ENCODE data around the gene DTNA. TPM values are rescaled to one million over a fixed set of nuclear protein-coding genes. Genes with fewer than 3 reads are reported as not detected.
"Not testable (repeated sequence)": the region's sequence is repeated elsewhere in the genome, so short reads cannot be mapped to it uniquely, and the experiment has no call there.

The DTNA gene
- total RNA-seq, 1 experiment from 2014 or later: 7.8 TPM

DNA sequence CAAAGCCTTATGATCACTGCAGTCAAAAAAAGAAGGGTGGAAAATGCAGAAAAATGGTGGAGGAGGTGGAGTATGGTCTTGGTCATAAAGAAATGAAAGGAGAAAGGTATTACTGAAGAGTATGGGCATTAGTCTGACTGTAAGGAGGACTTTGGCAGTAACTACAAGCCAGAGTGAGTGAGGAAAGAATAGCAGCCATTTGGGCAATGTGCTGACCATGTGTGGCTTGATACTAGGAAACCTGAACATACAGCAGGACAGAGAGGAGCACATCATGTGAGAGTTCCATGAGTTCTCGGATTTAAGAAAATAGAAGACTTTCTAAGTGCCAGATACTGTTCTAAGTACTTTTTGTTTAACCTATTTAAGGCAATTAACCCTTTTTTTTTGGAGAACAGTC lies 8.5 kb downstream of the DTNA start:
- H3K4me3 ChIP-seq (ENCODE audit: low read length): no peak overlapping the region
- ChIA-PET POLR2A (ENCODE audit: unreplicated experiment) (no interaction called here), CTCF (no interaction called here)
- no peaks in the 10 kb centered on the region for H4K20me1 ChIP-seq (ENCODE audit: low read length)
- H3K9me3 ChIP-seq (ENCODE audit: low read length): no peaks in the 10 kb centered on the region
- no peak overlapping the region for H3K9ac ChIP-seq (ENCODE audit: low read length)
- no peaks in the 10 kb centered on the region for H3F3A ChIP-seq (ENCODE audit: low read length, unreplicated experiment)
- no TSS peak for BruUV-seq (replicated peaks)
- ATAC-seq (no peak), DNase-seq (no peak)
- H3K27me3 ChIP-seq (ENCODE audit: low read length): no peaks in the 10 kb centered on the region
- intact Hi-C loops (cut with micrococcal nuclease): no loop called here
- TF ChIP-seq EZH2 (IDR thresholded peaks at IDR 0.05; ENCODE audit: low read length, unreplicated experiment) (no peak), EZH2phosphoT487 (IDR thresholded peaks at IDR 0.05; ENCODE audit: borderline replicate concordance, low read length) (no peak)
- TF ChIP-seq, protein P1, sequence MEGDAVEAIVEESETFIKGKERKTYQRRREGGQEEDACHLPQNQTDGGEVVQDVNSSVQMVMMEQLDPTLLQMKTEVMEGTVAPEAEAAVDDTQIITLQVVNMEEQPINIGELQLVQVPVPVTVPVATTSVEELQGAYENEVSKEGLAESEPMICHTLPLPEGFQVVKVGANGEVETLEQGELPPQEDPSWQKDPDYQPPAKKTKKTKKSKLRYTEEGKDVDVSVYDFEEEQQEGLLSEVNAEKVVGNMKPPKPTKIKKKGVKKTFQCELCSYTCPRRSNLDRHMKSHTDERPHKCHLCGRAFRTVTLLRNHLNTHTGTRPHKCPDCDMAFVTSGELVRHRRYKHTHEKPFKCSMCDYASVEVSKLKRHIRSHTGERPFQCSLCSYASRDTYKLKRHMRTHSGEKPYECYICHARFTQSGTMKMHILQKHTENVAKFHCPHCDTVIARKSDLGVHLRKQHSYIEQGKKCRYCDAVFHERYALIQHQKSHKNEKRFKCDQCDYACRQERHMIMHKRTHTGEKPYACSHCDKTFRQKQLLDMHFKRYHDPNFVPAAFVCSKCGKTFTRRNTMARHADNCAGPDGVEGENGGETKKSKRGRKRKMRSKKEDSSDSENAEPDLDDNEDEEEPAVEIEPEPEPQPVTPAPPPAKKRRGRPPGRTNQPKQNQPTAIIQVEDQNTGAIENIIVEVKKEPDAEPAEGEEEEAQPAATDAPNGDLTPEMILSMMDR (conservative IDR thresholded peaks at IDR 0.05; ENCODE audit: low read depth, low read length): no peak
- H3K4me1 ChIP-seq (ENCODE audit: insufficient read depth, low read length): no peaks in the 10 kb centered on the region
- H2AFZ ChIP-seq (ENCODE audit: low read length): no peak overlapping the region
- H3K36me3 ChIP-seq (ENCODE audit: low read depth, low read length): no peaks in the 10 kb centered on the region
- no peaks in the 10 kb centered on the region for H3K9me2 ChIP-seq (replicated peaks; ENCODE audit: low read length)
- no peaks in the 10 kb centered on the region for H3K79me2 ChIP-seq (ENCODE audit: low read length)
- H3K4me2 ChIP-seq (ENCODE audit: low read length): no peak overlapping the region
- no peak overlapping the region for H3K27ac ChIP-seq (ENCODE audit: low read length)

- Histone ChIP-seq H3F3A (ENCODE audit: low read length, unreplicated experiment) (no peaks in the 10 kb centered on the region), H3K4me2 (ENCODE audit: low read length) (no peak overlapping the region), H2AFZ (ENCODE audit: low read length) (no peak overlapping the region), H3K27me3 (ENCODE audit: low read length) (no peaks in the 10 kb centered on the region), H3K9me3 (ENCODE audit: low read length) (no peaks in the 10 kb centered on the region), H3K27ac (ENCODE audit: low read length) (no peak overlapping the region), H3K9ac (ENCODE audit: low read length) (no peak overlapping the region), H3K4me3 (ENCODE audit: low read length) (no peak overlapping the region), H3K4me1 (ENCODE audit: insufficient read depth, low read length) (no peaks in the 10 kb centered on the region), H4K20me1 (ENCODE audit: low read length) (no peaks in the 10 kb centered on the region), H3K9me2 (replicated peaks; ENCODE audit: low read length) (no peaks in the 10 kb centered on the region), H3K79me2 (ENCODE audit: low read length) (no peaks in the 10 kb centered on the region), H3K36me3 (ENCODE audit: low read depth, low read length) (no peaks in the 10 kb centered on the region)
- TF ChIP-seq EZH2 (IDR thresholded peaks at IDR 0.05; ENCODE audit: low read length, unreplicated experiment) (no peak), EZH2phosphoT487 (IDR thresholded peaks at IDR 0.05; ENCODE audit: borderline replicate concordance, low read length) (no peak)
- TF ChIP-seq, protein P1 (conservative IDR thresholded peaks at IDR 0.05; ENCODE audit: low read depth, low read length): no peak
- no peak for ATAC-seq
- ChIA-PET POLR2A (ENCODE audit: unreplicated experiment) (no interaction called here), CTCF (no interaction called here)
- intact Hi-C loops (cut with micrococcal nuclease): loop anchor here (5.0 kb wide), 1 partner anchor 58 kb away; no protein-coding TSS in a partner anchor
- no peak for DNase-seq
- BruUV-seq (replicated peaks): no TSS peak
These were observed 10.1 kb downstream of the DTNA start for GRCh38 chr18:34720220-34720619.

- Histone ChIP-seq H3F3A (ENCODE audit: low read length, unreplicated experiment) (no peaks in the 10 kb centered on the region), H3K9me2 (replicated peaks; ENCODE audit: low read length) (no peaks in the 10 kb centered on the region), H3K4me1 (ENCODE audit: insufficient read depth, low read length) (no peaks in the 10 kb centered on the region), H3K9ac (ENCODE audit: low read length) (no peak overlapping the region), H3K9me3 (ENCODE audit: low read length) (no peaks in the 10 kb centered on the region), H4K20me1 (ENCODE audit: low read length) (no peaks in the 10 kb centered on the region), H3K27me3 (ENCODE audit: low read length) (no peaks in the 10 kb centered on the region), H3K4me2 (ENCODE audit: low read length) (no peak overlapping the region), H3K4me3 (ENCODE audit: low read length) (no peak overlapping the region), H3K79me2 (ENCODE audit: low read length) (no peaks in the 10 kb centered on the region), H3K36me3 (ENCODE audit: low read depth, low read length) (no peaks in the 10 kb centered on the region), H3K27ac (ENCODE audit: low read length) (no peak overlapping the region), H2AFZ (ENCODE audit: low read length) (no peak overlapping the region)
- BruUV-seq (replicated peaks): no TSS peak
- DNase-seq (peak; percentile 5), ATAC-seq (0 out of 2 replicates have a peak, but pooled peaks have one; percentile 38)
- ChIA-PET POLR2A (ENCODE audit: unreplicated experiment) (no interaction called here), CTCF (no interaction called here)
- TF ChIP-seq, protein P1 (conservative IDR thresholded peaks at IDR 0.05; ENCODE audit: low read depth, low read length): no peak
- TF ChIP-seq EZH2phosphoT487 (IDR thresholded peaks at IDR 0.05; ENCODE audit: borderline replicate concordance, low read length): no peak
- no peak for TF ChIP-seq EZH2 (IDR thresholded peaks at IDR 0.05; ENCODE audit: low read length, unreplicated experiment)
- intact Hi-C loops (cut with micrococcal nuclease): loop anchor here (5.0 kb wide), 1 partner anchor 61 kb away; no protein-coding TSS in a partner anchor
These were observed 13.0 kb downstream of the DTNA start for GRCh38 chr18:34723143-34723542.

GRCh38 chr18:34725737-34726136 lies 15.6 kb downstream of the DTNA start:
- H3K9me2 ChIP-seq (replicated peaks; ENCODE audit: low read length); CTCF ChIA-PET; ATAC-seq; H3K9me3 ChIP-seq (ENCODE audit: low read length); BruUV-seq (replicated peaks); H3F3A ChIP-seq (ENCODE audit: low read length, unreplicated experiment); H3K4me3 ChIP-seq (ENCODE audit: low read length); H3K4me2 ChIP-seq (ENCODE audit: low read length); H4K20me1 ChIP-seq (ENCODE audit: low read length); H3K79me2 ChIP-seq (ENCODE audit: low read length); intact Hi-C loops (cut with micrococcal nuclease); DNase-seq; H3K9ac ChIP-seq (ENCODE audit: low read length); POLR2A ChIA-PET (ENCODE audit: unreplicated experiment); H3K27ac ChIP-seq (ENCODE audit: low read length); H3K36me3 ChIP-seq (ENCODE audit: low read depth, low read length); H3K4me1 ChIP-seq (ENCODE audit: insufficient read depth, low read length); H2AFZ ChIP-seq (ENCODE audit: low read length); H3K27me3 ChIP-seq (ENCODE audit: low read length): not testable (repeated sequence)

All from PC-3 (cell line).